Measurements from ENCODE around the gene RNF138.

DNA sequence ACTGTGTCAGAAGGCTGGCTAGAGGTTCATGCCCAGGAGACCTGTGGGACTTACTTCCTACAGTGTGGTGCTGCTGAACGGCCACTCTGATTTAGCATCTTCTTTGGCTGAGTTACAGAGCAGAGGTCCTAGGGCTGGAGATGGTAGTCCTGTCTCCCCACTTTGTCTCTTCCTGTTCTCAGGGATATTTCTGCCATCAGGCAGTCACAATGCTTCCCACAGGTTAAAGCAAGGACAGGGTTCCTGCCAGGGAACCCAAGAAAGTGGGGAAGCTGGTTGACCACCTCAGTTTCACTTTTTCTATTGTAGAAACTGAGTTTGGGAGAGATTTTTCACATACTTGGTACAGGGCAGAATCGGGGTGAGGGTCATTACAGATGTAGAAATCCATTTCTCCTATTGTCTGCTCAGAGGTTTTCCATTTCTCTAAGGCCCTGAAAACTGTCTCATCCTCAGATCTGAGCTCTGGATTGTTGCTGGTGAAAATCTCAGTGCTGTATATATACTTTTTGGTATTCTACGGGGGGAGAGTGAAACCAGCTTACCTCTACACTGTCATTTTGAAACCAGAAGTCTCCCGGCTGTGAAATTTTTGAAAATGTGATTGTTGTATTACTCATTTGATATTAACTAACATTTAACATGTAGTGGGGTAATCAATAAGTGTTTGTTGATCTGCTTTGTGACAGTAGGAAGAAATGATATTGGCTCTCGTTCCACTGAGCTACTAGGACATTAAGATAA is 61.2 kb downstream of the RNF138 start:
- TF ChIP-seq RAD21 (IDR thresholded peaks at IDR 0.05) (no peak), ZBTB33 (IDR thresholded peaks at IDR 0.05) (no peak), SP1 (IDR thresholded peaks at IDR 0.05) (no peak), MAX (IDR thresholded peaks at IDR 0.05) (no peak), TAF1 (conservative IDR thresholded peaks at IDR 0.05) (no peak), GABPA (IDR thresholded peaks at IDR 0.05 in 1 of 2, conservative IDR thresholded peaks at IDR 0.05 in 1 of 2) (no peak), YY1 (IDR thresholded peaks at IDR 0.05) (no peak), JUND (IDR thresholded peaks at IDR 0.05) (no peak), HNF4A (conservative IDR thresholded peaks at IDR 0.05) (no peak), EGR1 (IDR thresholded peaks at IDR 0.05; ENCODE audit: low read depth in 2 of 2) (no peak)
- TF ChIP-seq, protein P1, sequence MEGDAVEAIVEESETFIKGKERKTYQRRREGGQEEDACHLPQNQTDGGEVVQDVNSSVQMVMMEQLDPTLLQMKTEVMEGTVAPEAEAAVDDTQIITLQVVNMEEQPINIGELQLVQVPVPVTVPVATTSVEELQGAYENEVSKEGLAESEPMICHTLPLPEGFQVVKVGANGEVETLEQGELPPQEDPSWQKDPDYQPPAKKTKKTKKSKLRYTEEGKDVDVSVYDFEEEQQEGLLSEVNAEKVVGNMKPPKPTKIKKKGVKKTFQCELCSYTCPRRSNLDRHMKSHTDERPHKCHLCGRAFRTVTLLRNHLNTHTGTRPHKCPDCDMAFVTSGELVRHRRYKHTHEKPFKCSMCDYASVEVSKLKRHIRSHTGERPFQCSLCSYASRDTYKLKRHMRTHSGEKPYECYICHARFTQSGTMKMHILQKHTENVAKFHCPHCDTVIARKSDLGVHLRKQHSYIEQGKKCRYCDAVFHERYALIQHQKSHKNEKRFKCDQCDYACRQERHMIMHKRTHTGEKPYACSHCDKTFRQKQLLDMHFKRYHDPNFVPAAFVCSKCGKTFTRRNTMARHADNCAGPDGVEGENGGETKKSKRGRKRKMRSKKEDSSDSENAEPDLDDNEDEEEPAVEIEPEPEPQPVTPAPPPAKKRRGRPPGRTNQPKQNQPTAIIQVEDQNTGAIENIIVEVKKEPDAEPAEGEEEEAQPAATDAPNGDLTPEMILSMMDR (IDR thresholded peaks at IDR 0.05; ENCODE audit: low read depth, low read length, missing input control), result no peak
- TF ChIP-seq, protein P2, sequence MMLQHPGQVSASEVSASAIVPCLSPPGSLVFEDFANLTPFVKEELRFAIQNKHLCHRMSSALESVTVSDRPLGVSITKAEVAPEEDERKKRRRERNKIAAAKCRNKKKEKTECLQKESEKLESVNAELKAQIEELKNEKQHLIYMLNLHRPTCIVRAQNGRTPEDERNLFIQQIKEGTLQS (IDR thresholded peaks at IDR 0.05), result no peak
- TF ChIP-seq, protein P3, sequence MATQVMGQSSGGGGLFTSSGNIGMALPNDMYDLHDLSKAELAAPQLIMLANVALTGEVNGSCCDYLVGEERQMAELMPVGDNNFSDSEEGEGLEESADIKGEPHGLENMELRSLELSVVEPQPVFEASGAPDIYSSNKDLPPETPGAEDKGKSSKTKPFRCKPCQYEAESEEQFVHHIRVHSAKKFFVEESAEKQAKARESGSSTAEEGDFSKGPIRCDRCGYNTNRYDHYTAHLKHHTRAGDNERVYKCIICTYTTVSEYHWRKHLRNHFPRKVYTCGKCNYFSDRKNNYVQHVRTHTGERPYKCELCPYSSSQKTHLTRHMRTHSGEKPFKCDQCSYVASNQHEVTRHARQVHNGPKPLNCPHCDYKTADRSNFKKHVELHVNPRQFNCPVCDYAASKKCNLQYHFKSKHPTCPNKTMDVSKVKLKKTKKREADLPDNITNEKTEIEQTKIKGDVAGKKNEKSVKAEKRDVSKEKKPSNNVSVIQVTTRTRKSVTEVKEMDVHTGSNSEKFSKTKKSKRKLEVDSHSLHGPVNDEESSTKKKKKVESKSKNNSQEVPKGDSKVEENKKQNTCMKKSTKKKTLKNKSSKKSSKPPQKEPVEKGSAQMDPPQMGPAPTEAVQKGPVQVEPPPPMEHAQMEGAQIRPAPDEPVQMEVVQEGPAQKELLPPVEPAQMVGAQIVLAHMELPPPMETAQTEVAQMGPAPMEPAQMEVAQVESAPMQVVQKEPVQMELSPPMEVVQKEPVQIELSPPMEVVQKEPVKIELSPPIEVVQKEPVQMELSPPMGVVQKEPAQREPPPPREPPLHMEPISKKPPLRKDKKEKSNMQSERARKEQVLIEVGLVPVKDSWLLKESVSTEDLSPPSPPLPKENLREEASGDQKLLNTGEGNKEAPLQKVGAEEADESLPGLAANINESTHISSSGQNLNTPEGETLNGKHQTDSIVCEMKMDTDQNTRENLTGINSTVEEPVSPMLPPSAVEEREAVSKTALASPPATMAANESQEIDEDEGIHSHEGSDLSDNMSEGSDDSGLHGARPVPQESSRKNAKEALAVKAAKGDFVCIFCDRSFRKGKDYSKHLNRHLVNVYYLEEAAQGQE (IDR thresholded peaks at IDR 0.05), result no peak
